Cardiac muscle cell (in vitro differentiated cells and primary cell): ENCODE data around the gene DUSP28. TPM values are rescaled to one million over a fixed set of nuclear protein-coding genes. Genes with fewer than 3 reads are reported as not detected.

Source experiments
- DNase-seq, 2 donors: peaks; one replicate each; pipeline versions ENCODE4 v3.0.0 to v3.0.0-alpha.2; 2010 to 2017; ENCODE audit warnings: low read depth in 1 of 2, low spot score in 1 of 2
- H3K27ac ChIP-seq: fragments of 200-600 bp; sonication (generic); 2 replicates; pipeline ENCODE4 v1.5.1; 2016
- H3K27me3 ChIP-seq: fragments of 200-600 bp; sonication (generic); 2 replicates; pipeline ENCODE4 v1.6.0; 2016; ENCODE audit warnings: control low read depth
- H3K36me3 ChIP-seq: fragments of 200-600 bp; sonication (generic); 2 replicates; pipeline ENCODE4 v1.5.1; 2016; ENCODE audit warnings: control low read depth
- H3K4me1 ChIP-seq: fragments of 200-600 bp; sonication (generic); 2 replicates; pipeline ENCODE4 v1.8.1; 2017; ENCODE audit warnings: low read depth, mild to moderate bottlenecking, mixed run types
- H3K4me3 ChIP-seq: fragments of 200-600 bp; sonication (generic); 2 replicates; pipeline ENCODE4 v1.5.1; 2016; ENCODE audit warnings: mild to moderate bottlenecking
- H3K9me3 ChIP-seq: fragments of 200-600 bp; sonication (generic); 2 replicates; pipeline ENCODE4 v1.5.1; 2017; ENCODE audit warnings: low read depth, mild to moderate bottlenecking, control low read depth
- polyA plus RNA-seq: library from polyadenylated mRNA; unstranded; fragments of >200 nt; fragmentation: Nextera tagmentation; extraction: Ambion mirVana; gene quantifications from 2 replicates; pipeline ENCODE4 v1.2.1, GENCODE V29; 2016
- total RNA-seq: library from RNA; depleted of rRNA; stranded (reverse); fragments of >200 nt; gene quantifications from 2 replicates; pipeline ENCODE4 v1.2.3, GENCODE V29; 2016
- TF ChIP-seq, protein P1 (sequence below): IDR thresholded peaks from 2 replicates; pipeline ENCODE4 v1.5.1; 2012; ENCODE audit warnings: low read depth, mild to moderate bottlenecking, low read length

The DUSP28 gene, protein sequence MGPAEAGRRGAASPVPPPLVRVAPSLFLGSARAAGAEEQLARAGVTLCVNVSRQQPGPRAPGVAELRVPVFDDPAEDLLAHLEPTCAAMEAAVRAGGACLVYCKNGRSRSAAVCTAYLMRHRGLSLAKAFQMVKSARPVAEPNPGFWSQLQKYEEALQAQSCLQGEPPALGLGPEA
- total RNA-seq, result 10.2 and 29.2 TPM in 2 replicates
- polyA plus RNA-seq, result 22.1 and 24.9 TPM in 2 replicates

DNA sequence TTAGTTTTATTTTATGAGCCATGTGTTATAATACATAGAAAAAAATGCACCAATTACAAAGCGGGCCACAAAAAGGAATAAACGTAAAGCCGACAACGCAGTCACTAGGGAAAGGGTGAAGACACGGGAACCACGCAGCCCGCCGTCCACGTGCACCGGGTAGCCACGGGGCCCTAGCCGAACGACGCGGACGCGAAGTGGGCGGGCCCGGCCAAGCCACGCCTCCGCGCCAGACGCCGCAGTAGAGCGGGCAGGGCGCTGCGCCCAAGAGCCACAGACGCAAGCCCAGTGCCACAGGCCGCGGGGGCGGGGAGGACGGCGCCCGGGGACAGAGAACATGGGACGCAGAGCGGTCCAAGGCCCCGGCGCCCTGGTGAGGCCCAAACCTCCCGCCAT lies at the start of gene DUSP28:
DUSP28 (plus strand) TSS at position 274 of the 396 bp plus-strand sequence. CDS start 328 bp downstream, outside the sequence.
- Histone ChIP-seq H3K27me3 (no peaks in the 10 kb centered on the region), H3K36me3 (no peaks in the 10 kb centered on the region), H3K9me3 (no peaks in the 10 kb centered on the region), H3K4me1 (peaks cover 5% of the 10 kb centered on the region), H3K4me3 (peak within 1 kb of the TSS; percentile 87), H3K27ac (peak within 1 kb of the TSS; percentile 91)
- TF ChIP-seq, protein P1, sequence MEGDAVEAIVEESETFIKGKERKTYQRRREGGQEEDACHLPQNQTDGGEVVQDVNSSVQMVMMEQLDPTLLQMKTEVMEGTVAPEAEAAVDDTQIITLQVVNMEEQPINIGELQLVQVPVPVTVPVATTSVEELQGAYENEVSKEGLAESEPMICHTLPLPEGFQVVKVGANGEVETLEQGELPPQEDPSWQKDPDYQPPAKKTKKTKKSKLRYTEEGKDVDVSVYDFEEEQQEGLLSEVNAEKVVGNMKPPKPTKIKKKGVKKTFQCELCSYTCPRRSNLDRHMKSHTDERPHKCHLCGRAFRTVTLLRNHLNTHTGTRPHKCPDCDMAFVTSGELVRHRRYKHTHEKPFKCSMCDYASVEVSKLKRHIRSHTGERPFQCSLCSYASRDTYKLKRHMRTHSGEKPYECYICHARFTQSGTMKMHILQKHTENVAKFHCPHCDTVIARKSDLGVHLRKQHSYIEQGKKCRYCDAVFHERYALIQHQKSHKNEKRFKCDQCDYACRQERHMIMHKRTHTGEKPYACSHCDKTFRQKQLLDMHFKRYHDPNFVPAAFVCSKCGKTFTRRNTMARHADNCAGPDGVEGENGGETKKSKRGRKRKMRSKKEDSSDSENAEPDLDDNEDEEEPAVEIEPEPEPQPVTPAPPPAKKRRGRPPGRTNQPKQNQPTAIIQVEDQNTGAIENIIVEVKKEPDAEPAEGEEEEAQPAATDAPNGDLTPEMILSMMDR, result no peak
- peak; percentile 91 to 92 for DNase-seq

DNA sequence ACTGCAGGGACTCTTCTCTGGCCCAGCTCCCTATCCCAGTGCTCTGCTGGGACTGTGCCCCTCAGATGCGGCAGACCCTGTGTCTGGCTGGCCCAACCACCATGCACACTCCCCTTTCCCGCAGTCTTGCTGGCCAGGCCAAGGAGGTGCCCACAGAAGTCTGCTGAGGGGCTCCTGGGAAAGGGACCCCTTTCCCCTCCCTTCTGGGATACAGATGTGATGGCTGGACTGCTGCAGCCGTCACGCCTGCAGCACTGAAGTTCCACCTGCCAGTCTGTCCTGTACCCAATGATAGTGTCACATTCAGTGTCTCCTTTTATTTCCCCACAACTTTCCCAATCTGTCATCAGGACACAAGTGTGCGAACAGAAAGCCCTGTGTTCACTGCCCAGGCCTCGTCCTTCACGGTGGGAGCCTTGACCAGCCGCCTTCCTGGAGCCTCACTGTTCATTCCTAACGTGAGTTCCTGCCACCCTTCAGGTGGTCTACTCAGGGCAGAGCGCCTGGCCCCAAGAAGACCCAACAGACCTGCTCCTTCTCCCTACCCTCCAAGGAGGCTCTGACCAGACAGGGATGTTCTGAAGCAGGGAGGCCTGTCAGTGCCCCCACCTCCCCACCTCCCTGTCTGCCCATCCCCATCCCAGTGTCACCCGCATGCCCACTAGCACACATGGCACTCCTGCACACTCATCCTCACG lies 49.5 kb upstream of the DUSP28 start:
- H3K4me3 ChIP-seq, result no peak overlapping the region
- no peaks in the 10 kb centered on the region for H3K9me3 ChIP-seq
- H3K27ac ChIP-seq, result no peak overlapping the region
- H3K27me3 ChIP-seq, result no peaks in the 10 kb centered on the region
- TF ChIP-seq, protein P1, result no peak
- no peaks in the 10 kb centered on the region for H3K36me3 ChIP-seq
- no peak for DNase-seq
- H3K4me1 ChIP-seq, result no peaks in the 10 kb centered on the region

- no peak overlapping the region for H3K27ac ChIP-seq
- no peaks in the 10 kb centered on the region for H3K36me3 ChIP-seq
- no peaks in the 10 kb centered on the region for H3K9me3 ChIP-seq
- DNase-seq, result no peak
- no peaks in the 10 kb centered on the region for H3K4me1 ChIP-seq
- TF ChIP-seq, protein P1, result no peak
- H3K27me3 ChIP-seq, result no peaks in the 10 kb centered on the region
- no peak overlapping the region for H3K4me3 ChIP-seq
Measured at GRCh38 chr2:240511351-240512108, 48.6 kb upstream of the DUSP28 start.

- Histone ChIP-seq H3K27me3 (no peaks in the 10 kb centered on the region), H3K9me3 (no peaks in the 10 kb centered on the region), H3K27ac (no peak overlapping the region), H3K4me1 (no peaks in the 10 kb centered on the region), H3K36me3 (no peaks in the 10 kb centered on the region), H3K4me3 (no peak overlapping the region)
- DNase-seq, result no peak
- TF ChIP-seq, protein P1, result no peak
Measured at GRCh38 chr2:240512109-240512485, 48.1 kb upstream of the DUSP28 start.

DNA sequence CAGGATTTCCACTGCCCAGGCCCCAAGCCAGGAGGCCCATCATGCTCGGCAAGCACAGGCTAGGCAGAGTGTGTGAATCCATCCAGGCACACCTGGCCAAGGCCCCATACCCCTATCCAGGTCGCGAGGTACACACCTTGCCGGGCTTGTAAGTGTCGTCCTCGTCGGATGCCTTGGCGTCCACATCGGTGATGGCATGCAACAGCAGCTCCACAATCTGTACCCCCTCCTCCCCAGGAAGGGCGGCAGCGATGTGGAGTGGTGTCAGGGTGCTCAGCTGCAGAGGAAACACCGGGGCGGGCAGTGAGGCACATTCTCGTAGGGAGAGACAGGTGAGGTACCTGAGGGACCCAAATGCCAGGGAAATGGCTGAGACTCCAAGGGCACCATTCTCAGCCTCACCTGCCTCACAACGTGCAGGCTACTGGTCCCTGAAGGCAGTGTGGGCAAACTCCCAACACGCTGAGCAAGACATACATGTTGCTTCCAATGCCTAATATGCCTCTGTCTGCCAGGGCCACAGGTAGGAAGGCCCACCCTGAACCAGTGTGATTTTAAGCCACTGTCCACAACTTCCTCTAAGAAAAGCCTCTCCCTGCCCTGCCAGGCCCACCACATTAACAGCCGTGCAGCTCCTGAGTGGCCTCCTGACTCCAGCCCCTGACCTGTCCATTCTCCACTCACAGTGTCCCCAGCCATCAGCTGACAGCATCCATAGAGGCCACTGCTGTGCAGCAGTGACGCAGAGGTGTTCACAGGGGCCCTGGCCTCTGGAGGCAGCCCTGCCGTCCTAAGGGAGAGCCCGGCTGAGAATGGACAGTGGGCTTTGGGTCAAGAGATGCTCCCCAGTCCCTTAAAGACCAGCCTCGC lies 47.3 kb upstream of the DUSP28 start:
- no peak overlapping the region for H3K4me3 ChIP-seq
- no peaks in the 10 kb centered on the region for H3K36me3 ChIP-seq
- no peaks in the 10 kb centered on the region for H3K4me1 ChIP-seq
- TF ChIP-seq, protein P1, result no peak
- no peaks in the 10 kb centered on the region for H3K27me3 ChIP-seq
- H3K9me3 ChIP-seq, result no peaks in the 10 kb centered on the region
- DNase-seq, result no peak
- no peak overlapping the region for H3K27ac ChIP-seq
